Breast epithelium (tissue), 4 donors: ENCODE data around the gene DEPDC4. TPM values are rescaled to one million over a fixed set of nuclear protein-coding genes. Genes with fewer than 3 reads are reported as not detected.
"Not testable (repeated sequence)": the region's sequence is repeated elsewhere in the genome, so short reads cannot be mapped to it uniquely, and the experiment has no call there.

ENCODE experiments used
- DNase-seq, 2 donors: peaks; one replicate each; pipeline ENCODE4 v3.0.0-alpha.2; 2019; ENCODE audit warnings: low spot score in 2 of 2
- H3K27ac ChIP-seq, 2 donors: fragments of 200-600 bp; sonication (generic) in 1 of 2; one replicate each; pipeline ENCODE4 v1.5.1; 2016 to 2019; ENCODE audit warnings: mild to moderate bottlenecking in 1 of 2
- H3K27me3 ChIP-seq, 2 donors: fragments of 200-600 bp; sonication (generic) in 1 of 2; one replicate each; pipeline versions ENCODE4 v1.5.1 to v1.6.0; 2017 to 2019; ENCODE audit warnings: control low read depth in 1 of 2, mild to moderate bottlenecking in 1 of 2
- H3K36me3 ChIP-seq: fragments of 200-600 bp; one replicate; pipeline ENCODE4 v1.5.1; 2019
- H3K4me1 ChIP-seq, 2 donors: fragments of 200-600 bp; sonication (generic); one replicate each; pipeline ENCODE4 v1.5.1; 2016 to 2019; ENCODE audit warnings: control low read depth in 1 of 2
- H3K4me3 ChIP-seq, 3 donors: fragments of 200-600 bp; sonication (generic); 1 replicate in 2 of 3; 2 replicates in 1 of 3; pipeline ENCODE4 v1.5.1; 2016 to 2019; ENCODE audit warnings: mild to moderate bottlenecking in 3 of 3, moderate library complexity in 2 of 3
- H3K9me3 ChIP-seq, 2 donors: fragments of 200-600 bp; sonication (generic) in 1 of 2; one replicate each; pipeline ENCODE4 v1.5.1; 2016 to 2019; ENCODE audit warnings: control low read depth in 1 of 2
- CTCF ChIP-seq, 3 donors: fragments of 450-650 bp; IDR thresholded peaks; one replicate each; pipeline ENCODE4 v1.5.1; 2016 to 2017; ENCODE audit warnings: antibody characterized with exemption in 3 of 3, mild to moderate bottlenecking in 3 of 3, moderate library complexity in 3 of 3
- POLR2A ChIP-seq: fragments of 450-650 bp; IDR thresholded peaks from one replicate; pipeline ENCODE4 v1.6.1; 2016; ENCODE audit warnings: antibody characterized with exemption, mild to moderate bottlenecking, moderate library complexity
- POLR2AphosphoS5 ChIP-seq, 3 donors: sonication (generic); formaldehyde crosslinking; IDR thresholded peaks; one replicate each; pipeline ENCODE4 v1.6.1; 2017; ENCODE audit warnings: antibody characterized with exemption in 3 of 3
- intact Hi-C: fragments of 100-400 bp; cut with DNase I; formaldehyde crosslinking; loops from one replicate; pipeline ENCODE4 v1.15.1; 2023; ENCODE audit warnings: low total_unique reads
- total RNA-seq, 3 donors: library from RNA; depleted of rRNA; stranded (reverse); fragments of >200 nt; gene quantifications; one replicate each; pipeline ENCODE4 v1.1.0, GENCODE V29; 2016

The DEPDC4 gene
- total RNA-seq, result 1 to 10 TPM; 1.3 to 2.3 (median 2.0) TPM

GRCh38 chr12:100266835-100267602 lies at the start of gene DEPDC4, which contains the start of gene SCYL2:
DEPDC4 (minus strand) TSS chr12:100267079; CDS start chr12:100267076, 3 bp downstream.
SCYL2 (plus strand) TSS chr12:100267177; CDS start chr12:100282971, 15,794 bp downstream.
- Histone ChIP-seq H3K27ac (peak within 1 kb of the TSS; percentile 96 to 99), H3K4me3 (peak within 1 kb of the TSS; percentile 93 to 97 (median 95)), H3K4me1 (peaks cover 0 to 14% of the 10 kb centered on the region in 2 donors), H3K36me3 (no peaks in the 10 kb centered on the region), H3K27me3 (no peaks in the 10 kb centered on the region), H3K9me3 (no peaks in the 10 kb centered on the region)
- DNase-seq, result peak; percentile 94 to 96
- intact Hi-C loops, result no loop called here
- TF ChIP-seq POLR2AphosphoS5 (IDR thresholded peaks at IDR 0.05), result peak in 2 of 3 donors; percentile 61 to 80
- TF ChIP-seq CTCF (IDR thresholded peaks at IDR 0.05), result no peak

- TF ChIP-seq POLR2A (no peak), POLR2AphosphoS5 (IDR thresholded peaks at IDR 0.05) (no peak), CTCF (IDR thresholded peaks at IDR 0.05) (no peak)
- DNase-seq, result no peak
- Histone ChIP-seq H3K36me3 (no peaks in the 10 kb centered on the region), H3K27me3 (no peaks in the 10 kb centered on the region), H3K4me1 (no peaks in the 10 kb centered on the region), H3K9me3 (no peaks in the 10 kb centered on the region), H3K4me3 (no peak overlapping the region), H3K27ac (no peak overlapping the region)
- intact Hi-C loops, result no loop called here
Observed at GRCh38 chr12:100311317-100311716, 44.4 kb upstream of the DEPDC4 start.

GRCh38 chr12:100308138-100308537 lies 41.3 kb upstream of the DEPDC4 start:
- H3K36me3 ChIP-seq, H3K27me3 ChIP-seq, H3K4me3 ChIP-seq, H3K27ac ChIP-seq, DNase-seq, intact Hi-C loops, H3K9me3 ChIP-seq, H3K4me1 ChIP-seq: not testable (repeated sequence)

- H3K36me3 ChIP-seq, H3K4me1 ChIP-seq: not testable (repeated sequence)
Observed at GRCh38 chr12:100304334-100304733, 37.5 kb upstream of the DEPDC4 start.

GRCh38 chr12:100303831-100304230 lies 37.0 kb upstream of the DEPDC4 start:
- intact Hi-C loops, result no loop called here
- H3K36me3 ChIP-seq, result no peaks in the 10 kb centered on the region

More at GRCh38 chr12:100304334-100304733, 37.5 kb upstream of the DEPDC4 start:
- H3K9me3 ChIP-seq, DNase-seq, H3K27me3 ChIP-seq, H3K4me3 ChIP-seq, intact Hi-C loops, H3K27ac ChIP-seq: not testable (repeated sequence)

More at GRCh38 chr12:100303831-100304230, 37.0 kb upstream of the DEPDC4 start:
- no peak for DNase-seq
- Histone ChIP-seq H3K4me1 (no peaks in the 10 kb centered on the region), H3K9me3 (no peaks in the 10 kb centered on the region), H3K4me3 (no peak overlapping the region), H3K27me3 (no peaks in the 10 kb centered on the region), H3K27ac (no peak overlapping the region)
- TF ChIP-seq POLR2A (no peak), CTCF (IDR thresholded peaks at IDR 0.05) (no peak), POLR2AphosphoS5 (IDR thresholded peaks at IDR 0.05) (no peak)
